ENCODE measurements around the gene LRMDA. TPM values are rescaled to one million over a fixed set of nuclear protein-coding genes. Genes with fewer than 3 reads are reported as not detected.

Gene LRMDA
- total RNA-seq, 3 donors from 2014 or later: 8.3 to 17.1 (median 11.1) TPM

DNA sequence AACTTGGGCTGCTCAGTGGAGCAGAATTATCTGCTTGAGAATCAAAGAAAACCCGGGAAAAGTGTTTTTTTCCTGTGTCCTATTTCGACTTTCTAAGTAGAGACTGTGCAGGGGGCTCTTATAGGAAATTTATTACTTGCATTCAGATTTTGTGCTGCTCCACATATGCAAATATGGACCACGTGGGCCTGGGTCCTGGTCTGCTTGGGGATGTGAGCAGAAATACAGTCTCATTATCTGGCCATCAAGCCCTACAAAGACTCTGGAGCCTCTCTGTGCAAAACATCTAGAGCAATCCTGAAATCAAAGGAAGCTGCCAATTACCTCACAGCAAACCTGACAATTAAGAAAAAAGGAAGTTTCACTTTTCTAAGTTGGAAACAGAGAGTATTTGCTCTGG, 216.9 kb downstream of the LRMDA start:
- DNase-seq (ENCODE audit: low spot score in 2 of 2): no peak
- no peaks in the 10 kb centered on the region for H3K27me3 ChIP-seq
- H3K9me3 ChIP-seq: no peaks in the 10 kb centered on the region
- H3K27ac ChIP-seq: no peak overlapping the region
- TF ChIP-seq POLR2A (IDR thresholded peaks at IDR 0.05) (no peak), POLR2AphosphoS5 (IDR thresholded peaks at IDR 0.05) (no peak)
- TF ChIP-seq, protein P1, sequence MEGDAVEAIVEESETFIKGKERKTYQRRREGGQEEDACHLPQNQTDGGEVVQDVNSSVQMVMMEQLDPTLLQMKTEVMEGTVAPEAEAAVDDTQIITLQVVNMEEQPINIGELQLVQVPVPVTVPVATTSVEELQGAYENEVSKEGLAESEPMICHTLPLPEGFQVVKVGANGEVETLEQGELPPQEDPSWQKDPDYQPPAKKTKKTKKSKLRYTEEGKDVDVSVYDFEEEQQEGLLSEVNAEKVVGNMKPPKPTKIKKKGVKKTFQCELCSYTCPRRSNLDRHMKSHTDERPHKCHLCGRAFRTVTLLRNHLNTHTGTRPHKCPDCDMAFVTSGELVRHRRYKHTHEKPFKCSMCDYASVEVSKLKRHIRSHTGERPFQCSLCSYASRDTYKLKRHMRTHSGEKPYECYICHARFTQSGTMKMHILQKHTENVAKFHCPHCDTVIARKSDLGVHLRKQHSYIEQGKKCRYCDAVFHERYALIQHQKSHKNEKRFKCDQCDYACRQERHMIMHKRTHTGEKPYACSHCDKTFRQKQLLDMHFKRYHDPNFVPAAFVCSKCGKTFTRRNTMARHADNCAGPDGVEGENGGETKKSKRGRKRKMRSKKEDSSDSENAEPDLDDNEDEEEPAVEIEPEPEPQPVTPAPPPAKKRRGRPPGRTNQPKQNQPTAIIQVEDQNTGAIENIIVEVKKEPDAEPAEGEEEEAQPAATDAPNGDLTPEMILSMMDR (IDR thresholded peaks at IDR 0.05): no peak
- intact Hi-C loops (cut with DNase I; ENCODE audit: low total_unique reads): no loop called here
- H3K4me1 ChIP-seq: no peaks in the 10 kb centered on the region
- H3K36me3 ChIP-seq: no peaks in the 10 kb centered on the region
- H3K4me3 ChIP-seq: no peak overlapping the region

DNA sequence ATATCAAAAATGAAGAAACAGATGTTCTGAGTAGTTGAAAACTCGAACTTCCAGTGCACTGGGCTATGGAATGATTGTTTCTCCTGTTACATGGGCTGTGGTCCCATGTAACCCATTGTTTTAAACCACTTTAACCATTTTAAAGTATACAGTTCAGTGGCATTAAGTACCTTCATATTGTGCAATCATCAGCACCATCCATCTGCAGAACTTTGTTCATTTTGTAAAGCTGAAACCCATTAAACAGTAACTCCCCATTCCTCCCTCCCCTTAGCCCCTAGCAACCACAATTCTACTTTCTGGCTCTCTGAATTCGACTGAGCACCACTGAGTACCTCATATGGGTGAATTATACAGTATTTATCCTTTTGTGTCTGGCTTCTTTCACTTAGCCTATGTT, 217.4 kb downstream of the LRMDA start:
- H3K4me3 ChIP-seq: no peak overlapping the region
- TF ChIP-seq, protein P1 (IDR thresholded peaks at IDR 0.05): no peak
- TF ChIP-seq POLR2AphosphoS5 (IDR thresholded peaks at IDR 0.05): no peak
- TF ChIP-seq POLR2A (IDR thresholded peaks at IDR 0.05): no peak
- intact Hi-C loops (cut with DNase I; ENCODE audit: low total_unique reads): no loop called here

DNA sequence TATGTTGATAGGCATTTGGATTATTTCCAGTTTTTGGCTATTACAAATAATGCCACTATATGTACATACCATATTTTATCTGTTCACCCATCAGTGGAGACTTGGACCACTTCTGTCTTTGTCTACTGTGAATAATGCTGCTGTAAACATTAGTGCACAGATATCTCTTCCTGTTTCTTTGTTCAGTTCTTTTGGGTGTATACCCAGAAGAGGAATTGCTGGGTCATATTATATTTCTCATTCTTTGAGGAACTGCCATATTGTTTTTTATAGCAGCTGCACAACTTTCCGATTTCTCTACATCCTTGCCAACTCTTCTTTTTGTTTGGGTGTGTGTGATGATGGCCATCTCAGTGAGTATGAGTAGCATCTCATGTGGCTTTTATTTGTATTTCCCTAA, 218.0 kb downstream of the LRMDA start:
- no peak overlapping the region for H3K4me3 ChIP-seq
- H3K27ac ChIP-seq: no peak overlapping the region
- H3K4me1 ChIP-seq: no peaks in the 10 kb centered on the region
- no peaks in the 10 kb centered on the region for H3K9me3 ChIP-seq
- intact Hi-C loops (cut with DNase I; ENCODE audit: low total_unique reads): no loop called here
- no peak for DNase-seq (ENCODE audit: low spot score in 2 of 2)
- no peaks in the 10 kb centered on the region for H3K27me3 ChIP-seq
- no peaks in the 10 kb centered on the region for H3K36me3 ChIP-seq
- TF ChIP-seq POLR2A (IDR thresholded peaks at IDR 0.05) (no peak), POLR2AphosphoS5 (IDR thresholded peaks at IDR 0.05) (no peak)
- TF ChIP-seq, protein P1 (IDR thresholded peaks at IDR 0.05): no peak

More for the DNA sequence above, 217.4 kb downstream of the LRMDA start:
- Histone ChIP-seq H3K36me3 (no peaks in the 10 kb centered on the region), H3K27ac (no peak overlapping the region), H3K27me3 (no peaks in the 10 kb centered on the region), H3K4me1 (no peaks in the 10 kb centered on the region), H3K9me3 (no peaks in the 10 kb centered on the region)
- no peak for DNase-seq (ENCODE audit: low spot score in 2 of 2)

GRCh38 chr10:75650648-75651047, 219.2 kb downstream of the LRMDA start:
- intact Hi-C loops (cut with DNase I; ENCODE audit: low total_unique reads): no loop called here
- no peaks in the 10 kb centered on the region for H3K4me1 ChIP-seq
- no peak overlapping the region for H3K27ac ChIP-seq

DNA sequence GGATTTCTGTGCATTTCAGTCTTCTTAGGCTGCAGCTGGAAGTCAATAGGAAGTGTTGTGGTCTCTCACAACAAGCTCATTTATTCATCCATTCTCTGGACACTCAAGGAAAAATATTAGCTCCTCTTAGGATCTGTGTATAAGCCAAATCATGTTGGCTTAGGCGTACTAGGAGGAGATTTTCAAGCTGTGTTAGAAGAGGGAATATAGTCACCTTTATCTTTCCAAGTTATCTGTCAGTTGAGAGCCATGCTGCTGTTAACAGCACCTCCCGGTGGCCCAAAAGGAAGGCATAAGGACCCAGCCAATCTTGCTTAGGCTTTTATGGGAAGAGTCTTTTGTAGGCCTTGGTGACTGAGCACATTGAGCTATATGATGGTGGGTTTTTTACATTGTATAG, 220.0 kb downstream of the LRMDA start:
- intact Hi-C loops (cut with DNase I; ENCODE audit: low total_unique reads): no loop called here
- DNase-seq (ENCODE audit: low spot score in 2 of 2): no peak
- H3K27ac ChIP-seq: no peak overlapping the region
- H3K36me3 ChIP-seq: no peaks in the 10 kb centered on the region
- no peak for TF ChIP-seq POLR2A (IDR thresholded peaks at IDR 0.05)
- no peak for TF ChIP-seq POLR2AphosphoS5 (IDR thresholded peaks at IDR 0.05)
- TF ChIP-seq, protein P1 (IDR thresholded peaks at IDR 0.05): no peak
- no peaks in the 10 kb centered on the region for H3K4me1 ChIP-seq
- H3K4me3 ChIP-seq: no peak overlapping the region
- no peaks in the 10 kb centered on the region for H3K9me3 ChIP-seq
- H3K27me3 ChIP-seq: no peaks in the 10 kb centered on the region

More at GRCh38 chr10:75650648-75651047, 219.2 kb downstream of the LRMDA start:
- H3K4me3 ChIP-seq: no peak overlapping the region
- no peaks in the 10 kb centered on the region for H3K36me3 ChIP-seq
- H3K9me3 ChIP-seq: no peaks in the 10 kb centered on the region
- DNase-seq (ENCODE audit: low spot score in 2 of 2): no peak
- H3K27me3 ChIP-seq: no peaks in the 10 kb centered on the region
- no peak for TF ChIP-seq POLR2AphosphoS5 (IDR thresholded peaks at IDR 0.05)
- TF ChIP-seq POLR2A (IDR thresholded peaks at IDR 0.05): no peak
- TF ChIP-seq, protein P1 (IDR thresholded peaks at IDR 0.05): no peak
